Mesodermal cell (in vitro differentiated cells): ENCODE results near the gene D2HGDH.
"Not testable (repeated sequence)": the region's sequence is repeated elsewhere in the genome, so short reads cannot be mapped to it uniquely, and the experiment has no call there.

Experiments
- H3K27ac ChIP-seq: 2 replicates; pipeline ENCODE4 v1.7.0; 2013; ENCODE audit warnings: mild to moderate bottlenecking, low read depth, low read length, moderate library complexity; ENCODE audit not compliant: severe bottlenecking
- H3K36me3 ChIP-seq: 2 replicates; pipeline ENCODE4 v1.7.1; 2013; ENCODE audit warnings: mild to moderate bottlenecking, low read length, moderate library complexity; ENCODE audit not compliant: control insufficient read depth, insufficient read depth
- H3K4me1 ChIP-seq: one replicate; pipeline ENCODE4 v1.7.1; 2013; ENCODE audit warnings: mild to moderate bottlenecking, low read length; ENCODE audit not compliant: insufficient read depth, control insufficient read depth, poor library complexity, severe bottlenecking
- H3K4me3 ChIP-seq: 2 replicates; pipeline ENCODE4 v1.7.0; 2013; ENCODE audit warnings: low read length, control low read depth, mild to moderate bottlenecking; ENCODE audit not compliant: insufficient read depth, poor library complexity, severe bottlenecking; ENCODE audit errors: extremely low read depth
- H3K9me3 ChIP-seq: 2 replicates; pipeline ENCODE4 v1.7.1; 2013; ENCODE audit warnings: mild to moderate bottlenecking, low read length, moderate library complexity; ENCODE audit not compliant: control insufficient read depth
- WGBS, 2 experiments: methylation state at CpG; one replicate each; pipeline ENCODE4 v1.1.5; 2013; ENCODE audit warnings: missing lambda C conversion rate in 2 of 2; ENCODE audit not compliant: insufficient coverage in 2 of 2; 5-methylcytosine and 5-hydroxymethylcytosine counted together

The D2HGDH gene

GRCh38 chr2:241795021-241795999 is 60.9 kb downstream of the D2HGDH start:
- Histone ChIP-seq H3K4me3 (no peak overlapping the region), H3K27ac (no peak overlapping the region), H3K4me1 (no peaks in the 10 kb centered on the region), H3K9me3 (peaks cover 8% of the 10 kb centered on the region), H3K36me3 (no peaks in the 10 kb centered on the region)
- whole genome bisulfite sequencing, 2 experiments, result 91 to 93% methylated on average over 27 of the region's 31 CpGs

GRCh38 chr2:241796209-241796608 is 61.8 kb downstream of the D2HGDH start:
- Histone ChIP-seq H3K4me3 (no peak overlapping the region), H3K9me3 (peaks cover 1% of the 10 kb centered on the region), H3K36me3 (no peaks in the 10 kb centered on the region), H3K27ac (no peak overlapping the region), H3K4me1 (no peaks in the 10 kb centered on the region)
- 96% methylated on average over 12 to 13 of the region's 13 CpGs for WGBS, 2 experiments

- Histone ChIP-seq H3K27ac (no peak overlapping the region), H3K4me1 (no peaks in the 10 kb centered on the region), H3K36me3 (no peaks in the 10 kb centered on the region), H3K9me3 (no peaks in the 10 kb centered on the region), H3K4me3 (no peak overlapping the region)
- 93% methylated on average over 6 to 12 of the region's 13 CpGs for WGBS, 2 experiments
Observed at GRCh38 chr2:241796610-241797138, 62.2 kb downstream of the D2HGDH start.

- Histone ChIP-seq H3K9me3 (no peaks in the 10 kb centered on the region), H3K4me1 (no peaks in the 10 kb centered on the region), H3K4me3 (no peak overlapping the region), H3K27ac (no peak overlapping the region), H3K36me3 (no peaks in the 10 kb centered on the region)
- 85 to 89% methylated on average over 16 to 18 of the region's 19 CpGs for WGBS, 2 experiments
Observed at GRCh38 chr2:241797441-241798080, 63.1 kb downstream of the D2HGDH start.

GRCh38 chr2:241798081-241798630 is 63.7 kb downstream of the D2HGDH start:
- 91 to 92% methylated on average over 9 of the region's 14 CpGs for WGBS, 2 experiments
- no peaks in the 10 kb centered on the region for H3K4me1 ChIP-seq
- no peak overlapping the region for H3K27ac ChIP-seq
- no peaks in the 10 kb centered on the region for H3K36me3 ChIP-seq
- H3K9me3 ChIP-seq, result no peaks in the 10 kb centered on the region
- no peak overlapping the region for H3K4me3 ChIP-seq

GRCh38 chr2:241798631-241799521 is 64.4 kb downstream of the D2HGDH start:
- Histone ChIP-seq H3K4me3 (no peak overlapping the region), H3K9me3 (no peaks in the 10 kb centered on the region), H3K27ac (no peak overlapping the region), H3K4me1 (no peaks in the 10 kb centered on the region), H3K36me3 (no peaks in the 10 kb centered on the region)
- 92 to 97% methylated on average over 12 of the region's 21 CpGs for WGBS, 2 experiments

- no peaks in the 10 kb centered on the region for H3K36me3 ChIP-seq
- peaks cover 6% of the 10 kb centered on the region for H3K4me1 ChIP-seq
- H3K27ac ChIP-seq, result no peak overlapping the region
- 89% methylated on average over 5 to 8 of the region's 10 CpGs for WGBS, 2 experiments
- no peaks in the 10 kb centered on the region for H3K9me3 ChIP-seq
- no peak overlapping the region for H3K4me3 ChIP-seq
Observed at GRCh38 chr2:241799522-241800197, 65.2 kb downstream of the D2HGDH start.

GRCh38 chr2:241800198-241800903 is 65.9 kb downstream of the D2HGDH start:
- H3K36me3 ChIP-seq, H3K9me3 ChIP-seq, H3K27ac ChIP-seq, H3K4me1 ChIP-seq, H3K4me3 ChIP-seq: not testable (repeated sequence)
- WGBS, 2 experiments, result 91 to 97% methylated on average over 29 to 35 of the region's 35 CpGs

GRCh38 chr2:241801611-241802420 is 67.4 kb downstream of the D2HGDH start:
- Histone ChIP-seq H3K9me3 (no peaks in the 10 kb centered on the region), H3K4me3 (no peak overlapping the region)
- 78 to 84% methylated on average over 31 to 41 of the region's 44 CpGs for WGBS, 2 experiments

More at GRCh38 chr2:241801611-241802420, 67.4 kb downstream of the D2HGDH start:
- no peaks in the 10 kb centered on the region for H3K36me3 ChIP-seq
- H3K4me1 ChIP-seq, result peaks cover 8% of the 10 kb centered on the region
- no peak overlapping the region for H3K27ac ChIP-seq
